Adipocyte (in vitro differentiated cells): ENCODE results near the gene GUCA2A.
A peak's percentile ranks its signal among the peaks of the same experiment; 100 is the strongest.

Source experiments
- DNase-seq: peaks from one replicate; pipeline ENCODE4 v3.0.0-alpha.2; 2015; ENCODE audit warnings: low read depth
- H3K27me3 ChIP-seq: replicated peaks from 2 replicates; pipeline ENCODE4 v1.7.0; 2013; ENCODE audit warnings: mild to moderate bottlenecking, low read length, moderate library complexity; ENCODE audit not compliant: control insufficient read depth, insufficient read depth
- H3K36me3 ChIP-seq: 2 replicates; pipeline ENCODE4 v1.7.0; 2013; ENCODE audit warnings: low read length, mild to moderate bottlenecking, moderate library complexity; ENCODE audit not compliant: control insufficient read depth, insufficient read depth, severe bottlenecking
- H3K4me1 ChIP-seq: 2 replicates; pipeline ENCODE4 v1.7.0; 2013; ENCODE audit warnings: mild to moderate bottlenecking, low read length, moderate library complexity; ENCODE audit not compliant: control insufficient read depth, insufficient read depth
- H3K4me3 ChIP-seq: 2 replicates; pipeline ENCODE4 v1.7.0; 2013; ENCODE audit warnings: mild to moderate bottlenecking, low read length, moderate library complexity
- H3K9ac ChIP-seq: 2 replicates; pipeline ENCODE4 v1.7.0; 2013; ENCODE audit warnings: mild to moderate bottlenecking, low read length, moderate library complexity
- H3K9me3 ChIP-seq: 2 replicates; pipeline ENCODE4 v1.7.0; 2013; ENCODE audit warnings: mild to moderate bottlenecking, low read length, moderate library complexity; ENCODE audit not compliant: control insufficient read depth

The GUCA2A gene

DNA sequence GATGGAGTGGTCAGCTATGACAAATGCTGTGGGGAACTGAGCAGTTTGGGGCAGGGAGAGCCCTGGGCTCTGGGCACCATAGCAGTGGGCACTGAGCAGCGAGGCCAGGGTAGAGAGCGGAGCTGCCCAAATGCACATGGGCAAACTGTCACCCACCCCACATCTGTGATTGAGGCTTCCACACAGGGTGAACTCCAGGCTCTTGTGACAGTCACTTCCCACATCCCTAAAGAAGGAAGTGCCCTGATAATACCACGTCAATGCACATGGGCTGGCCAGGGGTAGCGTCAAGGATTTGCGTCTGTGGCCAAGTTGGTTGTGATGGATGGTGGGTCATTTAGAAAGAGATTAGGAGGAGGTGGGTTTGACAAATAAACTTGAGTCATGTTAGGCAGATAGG is 13.9 kb downstream of the GUCA2A start:
- no peak overlapping the region for H3K9ac ChIP-seq
- DNase-seq, result no peak
- H3K27me3 ChIP-seq, result peaks cover 78% of the 10 kb centered on the region
- no peak overlapping the region for H3K4me3 ChIP-seq
- H3K36me3 ChIP-seq, result no peaks in the 10 kb centered on the region
- H3K4me1 ChIP-seq, result no peaks in the 10 kb centered on the region
- no peaks in the 10 kb centered on the region for H3K9me3 ChIP-seq

DNA sequence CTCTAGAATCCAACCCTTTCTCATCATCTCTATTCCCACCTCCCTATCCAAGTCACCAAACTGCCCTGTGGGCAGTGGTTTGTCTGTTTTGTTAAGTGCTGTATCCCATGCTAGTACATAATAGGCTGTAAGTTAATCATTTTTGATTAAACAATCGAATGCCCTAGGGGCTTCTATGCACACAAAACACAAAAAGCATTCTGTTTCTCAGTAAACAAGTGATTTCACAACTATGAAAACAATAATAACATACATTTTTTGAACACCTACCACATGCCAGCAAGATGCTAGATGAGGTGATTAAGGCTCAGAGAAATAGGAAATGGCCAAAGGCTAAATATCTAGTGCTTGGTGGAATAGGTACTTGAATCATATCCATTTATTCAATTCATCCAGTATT is 16.4 kb downstream of the GUCA2A start:
- no peak overlapping the region for H3K9ac ChIP-seq
- H3K27me3 ChIP-seq, result peaks cover 84% of the 10 kb centered on the region
- no peaks in the 10 kb centered on the region for H3K9me3 ChIP-seq
- DNase-seq, result no peak
- H3K4me1 ChIP-seq, result no peaks in the 10 kb centered on the region
- no peaks in the 10 kb centered on the region for H3K36me3 ChIP-seq
- no peak overlapping the region for H3K4me3 ChIP-seq

DNA sequence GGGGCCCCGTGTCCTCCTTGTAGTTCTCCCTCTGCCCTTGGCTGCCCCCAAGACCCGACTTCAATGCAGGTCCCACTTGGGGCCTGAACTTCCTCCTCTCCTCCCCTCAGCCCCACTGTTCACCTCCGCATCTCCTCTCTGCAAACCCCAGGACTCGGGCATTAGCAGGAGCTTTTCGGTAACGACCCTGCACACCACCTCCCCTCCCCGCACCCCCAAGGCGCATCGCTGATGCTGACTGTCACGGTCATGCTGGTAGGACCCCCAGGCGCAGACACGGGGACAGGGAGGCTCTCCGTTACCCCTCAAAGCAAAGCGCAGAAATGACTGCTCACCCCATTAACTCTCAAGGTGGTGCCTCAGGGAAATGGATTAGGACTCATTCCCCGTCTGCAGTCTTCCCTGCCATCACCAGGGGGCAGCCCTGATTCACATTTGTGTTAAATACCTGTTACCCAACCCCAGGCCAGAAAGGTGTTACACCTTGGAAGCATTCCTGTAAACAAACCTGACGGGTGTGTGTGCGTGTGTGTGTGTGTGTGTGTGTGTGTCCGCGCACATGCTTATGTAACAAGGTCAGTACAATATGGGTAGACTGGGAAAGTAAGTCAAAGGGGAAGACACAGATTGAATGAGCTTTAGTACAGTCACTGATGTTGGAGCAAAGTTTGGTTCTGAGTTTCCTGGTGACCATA is 17.8 kb downstream of the GUCA2A start:
- no peak overlapping the region for H3K4me3 ChIP-seq
- H3K27me3 ChIP-seq, result peaks cover 85% of the 10 kb centered on the region
- H3K9ac ChIP-seq, result no peak overlapping the region
- peak; percentile 75 for DNase-seq
- no peaks in the 10 kb centered on the region for H3K4me1 ChIP-seq
- peaks cover 3% of the 10 kb centered on the region for H3K9me3 ChIP-seq
- H3K36me3 ChIP-seq, result no peaks in the 10 kb centered on the region

DNA sequence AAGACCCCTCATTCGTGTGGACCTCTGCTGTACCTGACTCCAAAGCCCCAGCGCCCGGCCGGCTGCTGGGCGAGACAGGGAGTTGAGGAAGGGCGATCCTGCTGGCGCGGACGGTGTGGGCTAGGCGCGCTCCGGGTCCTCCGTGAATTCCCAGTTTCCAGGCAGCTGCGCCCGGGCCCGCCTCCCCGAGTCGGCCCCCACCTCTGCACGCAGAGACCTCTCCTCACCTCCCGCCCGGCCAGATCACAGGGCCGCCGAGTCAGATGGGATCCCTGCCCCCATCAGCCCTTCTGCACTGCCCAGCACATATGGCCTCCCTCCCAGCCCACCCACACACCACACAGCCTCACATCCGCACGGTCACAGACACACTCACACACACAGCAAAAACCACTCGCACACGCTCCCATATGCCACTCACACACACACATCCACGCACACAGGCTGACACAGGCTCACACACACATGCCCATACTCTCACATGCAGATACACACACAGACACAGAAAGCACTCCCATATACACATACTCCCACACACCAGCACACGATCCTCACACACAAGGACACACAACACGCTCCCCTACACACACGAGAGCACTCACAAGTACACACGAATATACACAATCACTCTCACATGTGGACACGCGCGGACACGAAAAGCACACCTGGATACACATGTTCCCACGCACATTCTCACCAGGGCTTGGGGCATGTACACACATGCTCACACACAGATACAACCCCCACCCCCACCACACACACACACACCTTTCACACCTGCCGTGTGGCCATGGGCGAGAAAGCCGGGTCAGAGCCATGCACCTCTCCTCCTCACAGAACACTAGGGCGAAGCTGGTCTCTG is 18.6 kb downstream of the GUCA2A start:
- no peak for DNase-seq
- Histone ChIP-seq H3K4me1 (no peaks in the 10 kb centered on the region), H3K27me3 (peaks cover 84% of the 10 kb centered on the region), H3K9ac (no peak overlapping the region), H3K36me3 (no peaks in the 10 kb centered on the region), H3K9me3 (peaks cover 3% of the 10 kb centered on the region), H3K4me3 (no peak overlapping the region)

DNA sequence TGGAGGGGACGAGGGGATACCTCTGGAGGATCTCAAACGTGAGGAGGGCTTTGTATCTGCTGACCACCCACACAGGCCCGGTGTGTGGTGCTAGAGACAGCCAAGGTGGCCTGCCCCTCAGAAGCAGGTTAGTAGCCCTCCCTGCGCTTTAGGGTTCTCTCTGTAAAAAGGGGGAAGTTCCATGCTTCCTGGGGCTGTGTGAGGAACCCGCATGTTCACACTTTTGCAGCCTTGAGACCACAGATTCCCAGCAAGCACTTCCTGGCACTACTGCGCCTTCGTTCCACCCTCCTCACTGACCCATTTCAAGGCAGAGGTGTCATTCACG is 19.2 kb downstream of the GUCA2A start:
- no peaks in the 10 kb centered on the region for H3K4me1 ChIP-seq
- DNase-seq, result no peak
- H3K9me3 ChIP-seq, result peaks cover 3% of the 10 kb centered on the region
- peaks cover 78% of the 10 kb centered on the region for H3K27me3 ChIP-seq
- H3K36me3 ChIP-seq, result no peaks in the 10 kb centered on the region
- no peak overlapping the region for H3K4me3 ChIP-seq
- H3K9ac ChIP-seq, result no peak overlapping the region

DNA sequence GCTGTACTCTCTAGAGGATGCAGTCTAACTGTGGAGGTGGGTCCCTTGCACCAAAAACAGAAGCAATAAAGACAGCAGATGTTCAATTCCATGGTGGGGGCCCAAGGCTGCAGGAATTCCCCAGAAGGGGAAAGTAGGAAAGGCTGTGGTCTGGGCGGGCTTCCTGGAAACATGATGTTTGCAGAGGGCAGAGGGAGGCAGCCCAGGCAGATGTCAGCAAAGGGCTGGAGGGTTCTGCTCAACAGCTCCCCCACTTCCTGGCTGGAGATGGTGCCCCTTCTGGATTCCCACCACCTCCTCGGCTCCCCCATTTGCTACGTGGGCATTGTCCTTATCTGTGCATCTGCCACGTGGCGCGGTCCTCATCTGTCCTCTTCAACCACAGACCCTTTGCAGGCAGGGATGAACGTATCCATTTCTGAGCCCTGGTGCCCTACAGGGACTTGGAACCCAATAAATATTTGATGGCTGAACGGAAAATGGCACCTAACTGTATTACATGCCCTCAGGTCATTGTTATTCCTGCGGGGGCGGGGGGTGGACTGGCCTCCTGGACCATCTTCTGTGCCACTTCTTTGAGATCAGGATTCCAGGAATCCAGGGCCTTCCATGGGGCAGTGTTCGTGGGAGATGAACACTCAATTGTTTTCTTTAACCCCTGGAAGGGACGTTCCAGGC is 19.7 kb downstream of the GUCA2A start:
- Histone ChIP-seq H3K9me3 (peaks cover 3% of the 10 kb centered on the region), H3K36me3 (no peaks in the 10 kb centered on the region), H3K4me1 (no peaks in the 10 kb centered on the region), H3K4me3 (no peak overlapping the region), H3K9ac (no peak overlapping the region), H3K27me3 (peaks cover 75% of the 10 kb centered on the region)
- DNase-seq, result no peak

DNA sequence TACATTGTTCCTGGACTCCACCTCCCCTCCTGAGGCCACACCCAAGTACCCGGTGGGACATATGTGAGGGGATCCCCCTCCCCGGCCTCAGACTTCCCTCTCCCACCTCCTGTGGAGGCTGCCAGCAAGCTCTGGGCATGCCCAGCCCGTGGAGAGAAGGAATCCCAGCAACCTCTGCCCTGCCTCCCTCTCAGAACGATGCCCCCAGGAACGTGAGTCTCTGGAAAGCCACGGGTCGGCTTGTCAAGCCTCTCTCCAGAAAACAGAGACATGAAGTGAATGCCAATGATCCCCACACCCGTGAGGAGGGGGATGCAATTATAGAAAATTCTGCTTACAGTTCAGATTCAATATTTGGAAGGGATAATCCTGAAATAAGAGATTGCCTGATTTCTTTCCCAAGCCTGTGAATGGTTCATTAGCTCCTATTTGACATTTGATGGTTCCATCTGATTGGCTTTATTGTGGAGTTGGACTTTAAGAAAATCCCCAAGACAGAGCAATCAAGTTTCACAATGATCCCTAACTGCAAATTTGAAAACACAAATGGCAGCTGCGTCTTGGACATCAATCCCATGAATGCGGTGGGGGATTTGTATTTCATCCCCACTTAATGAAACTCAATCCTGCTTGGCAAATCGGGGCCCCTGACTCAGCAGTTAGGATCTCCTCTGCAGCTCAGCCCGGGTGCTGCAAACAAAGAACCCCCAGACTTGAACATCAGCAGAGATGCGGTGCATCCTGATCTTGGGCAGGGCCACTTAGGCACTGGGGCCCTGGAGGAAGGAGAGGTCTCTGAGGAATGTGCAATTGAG is 20.4 kb downstream of the GUCA2A start:
- no peak for DNase-seq
- Histone ChIP-seq H3K4me3 (no peak overlapping the region), H3K4me1 (no peaks in the 10 kb centered on the region), H3K9me3 (peaks cover 3% of the 10 kb centered on the region), H3K27me3 (peaks cover 74% of the 10 kb centered on the region), H3K36me3 (no peaks in the 10 kb centered on the region), H3K9ac (no peak overlapping the region)

DNA sequence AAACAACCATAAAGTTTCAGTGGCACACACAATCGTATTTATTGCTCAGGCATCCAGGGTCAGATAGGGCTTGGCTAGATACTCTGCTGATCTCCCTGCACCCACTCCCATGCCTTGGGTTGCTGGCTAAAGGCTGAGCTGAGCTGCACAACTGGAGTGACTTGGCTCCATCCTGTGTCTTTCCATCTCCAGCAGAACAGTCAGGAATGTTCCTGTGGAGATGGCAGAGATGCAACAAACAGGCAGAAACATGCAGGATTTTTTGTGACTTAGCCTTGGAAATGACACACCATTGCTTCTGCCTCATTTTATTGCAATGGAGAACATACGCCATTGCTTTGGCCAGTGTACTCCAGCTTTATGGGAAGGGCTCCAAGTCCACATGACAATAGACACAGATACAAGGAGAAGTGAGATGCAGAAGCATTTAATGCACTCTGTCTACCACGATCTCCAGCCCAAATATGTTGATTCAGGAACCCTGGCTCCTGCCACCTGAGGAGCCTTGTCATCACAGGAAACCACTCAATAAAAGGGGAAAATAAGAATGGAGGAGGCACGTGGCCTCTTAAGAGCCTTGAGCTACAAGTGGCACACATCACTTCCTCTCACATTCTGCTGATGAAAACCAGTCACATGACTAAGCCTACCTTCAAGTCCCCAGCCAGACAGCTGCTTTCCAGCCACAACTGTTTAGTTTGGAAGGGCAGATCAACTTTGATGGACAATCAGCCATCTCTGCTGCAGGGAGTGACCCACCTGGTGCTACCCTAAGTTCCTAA is 21.5 kb downstream of the GUCA2A start:
- Histone ChIP-seq H3K27me3 (peaks cover 64% of the 10 kb centered on the region), H3K9me3 (peaks cover 3% of the 10 kb centered on the region), H3K4me1 (no peaks in the 10 kb centered on the region), H3K4me3 (no peak overlapping the region), H3K36me3 (no peaks in the 10 kb centered on the region), H3K9ac (no peak overlapping the region)
- DNase-seq, result no peak

DNA sequence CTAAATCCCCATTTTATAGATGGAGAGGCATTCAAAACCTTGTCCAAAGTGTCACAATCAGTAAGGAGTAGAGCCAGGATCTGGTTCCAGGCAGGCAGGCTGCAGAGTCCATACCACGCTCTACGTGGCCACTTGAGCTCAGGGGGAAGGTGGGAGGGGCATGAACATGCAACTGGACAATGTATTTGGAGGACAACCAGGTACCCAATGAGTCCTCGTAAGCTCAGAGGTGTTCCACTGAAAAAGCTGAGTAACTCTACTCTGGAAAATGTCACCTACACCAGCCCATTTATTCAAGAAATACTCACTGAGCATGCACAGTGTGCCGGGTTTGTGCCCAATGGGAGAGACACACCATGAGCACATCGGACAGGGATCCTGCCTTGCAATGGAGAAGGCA is 22.6 kb downstream of the GUCA2A start:
- H3K9me3 ChIP-seq, result peaks cover 3% of the 10 kb centered on the region
- no peaks in the 10 kb centered on the region for H3K4me1 ChIP-seq
- DNase-seq, result no peak
- H3K9ac ChIP-seq, result no peak overlapping the region
- no peak overlapping the region for H3K4me3 ChIP-seq
- H3K36me3 ChIP-seq, result no peaks in the 10 kb centered on the region
- H3K27me3 ChIP-seq, result peaks cover 58% of the 10 kb centered on the region

DNA sequence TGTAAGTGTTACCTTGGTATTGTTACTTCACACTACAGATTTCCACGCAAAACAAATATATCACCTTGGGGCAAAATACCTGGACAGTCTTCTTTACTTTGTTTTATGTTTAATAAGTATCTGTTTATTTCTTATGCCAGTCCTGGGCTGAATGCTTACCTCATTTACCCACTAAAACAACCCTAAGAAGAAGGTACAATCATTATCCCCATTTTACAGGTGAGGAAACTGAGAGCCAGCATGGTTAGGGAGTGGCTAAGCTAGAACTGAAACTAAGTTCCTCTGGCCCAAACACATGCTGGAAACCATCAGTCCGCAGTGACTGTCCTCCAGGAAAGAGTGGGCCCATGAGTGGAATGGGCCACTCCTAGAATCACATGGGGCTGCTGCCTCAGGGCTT is 24.4 kb downstream of the GUCA2A start:
- H3K9me3 ChIP-seq, result peaks cover 3% of the 10 kb centered on the region
- DNase-seq, result no peak
- no peak overlapping the region for H3K9ac ChIP-seq
- H3K4me3 ChIP-seq, result no peak overlapping the region
- H3K27me3 ChIP-seq, result peaks cover 42% of the 10 kb centered on the region
- no peaks in the 10 kb centered on the region for H3K36me3 ChIP-seq
- peaks cover 10% of the 10 kb centered on the region for H3K4me1 ChIP-seq
